ENCODE data around the gene MYPN.

Gene MYPN

GRCh38 chr10:68196701-68197100 lies 87.4 kb downstream of the MYPN start:
- no peak for TF ChIP-seq CTCF (IDR thresholded peaks at IDR 0.05)

GRCh38 chr10:68202960-68203353 lies 93.7 kb downstream of the MYPN start:
- TF ChIP-seq CTCF (IDR thresholded peaks at IDR 0.05), result no peak

- TF ChIP-seq CTCF (IDR thresholded peaks at IDR 0.05), result peak; percentile 77
Measured at GRCh38 chr10:68208424-68209042, 99.2 kb downstream of the MYPN start.

- no peak for TF ChIP-seq CTCF (IDR thresholded peaks at IDR 0.05)
Measured at GRCh38 chr10:68211669-68212068, 102.4 kb downstream of the MYPN start.

- TF ChIP-seq CTCF (IDR thresholded peaks at IDR 0.05), result peak; percentile 62
Measured at GRCh38 chr10:68212721-68213352, 103.5 kb downstream of the MYPN start.

- TF ChIP-seq CTCF (IDR thresholded peaks at IDR 0.05), result no peak
Measured at GRCh38 chr10:68218786-68219185, 109.5 kb downstream of the MYPN start.

- TF ChIP-seq CTCF (IDR thresholded peaks at IDR 0.05), result no peak
Measured at GRCh38 chr10:68221196-68221595, 111.9 kb downstream of the MYPN start.
